NCI-H524 treated with DMSO at 0.1 percent for 48 hours (cell line): ENCODE data around the gene PDE5A.
"Not testable (repeated sequence)": the region's sequence is repeated elsewhere in the genome, so short reads cannot be mapped to it uniquely, and the experiment has no call there.

ENCODE experiments used
- DNase-seq: peaks from one replicate; lab custom pipeline; 2025; lab: John Stamatoyannopoulos, UW

The PDE5A gene

GRCh38 chr4:119628281-119629141 is at the start of gene PDE5A:
PDE5A (minus strand) TSS chr4:119628804; CDS start chr4:119628671, 133 bp downstream.
- DNase-seq = no peak

GRCh38 chr4:119676101-119676500 is 47.5 kb upstream of the PDE5A start:
- no peak for DNase-seq

- DNase-seq = no peak
These were observed 46.8 kb upstream of the PDE5A start for GRCh38 chr4:119675391-119675790.

GRCh38 chr4:119672938-119673337 is 44.3 kb upstream of the PDE5A start:
- no peak for DNase-seq

- DNase-seq = no peak
These were observed 43.5 kb upstream of the PDE5A start for GRCh38 chr4:119672086-119672485.

GRCh38 chr4:119671205-119671604 is 42.6 kb upstream of the PDE5A start:
- no peak for DNase-seq

- DNase-seq = no peak
These were observed 39.2 kb upstream of the PDE5A start for GRCh38 chr4:119667802-119668201.

GRCh38 chr4:119666653-119667091 is 38.1 kb upstream of the PDE5A start:
- DNase-seq = peak; percentile 63

GRCh38 chr4:119665752-119666151 is 37.1 kb upstream of the PDE5A start:
- DNase-seq = no peak

GRCh38 chr4:119664168-119664907 is 35.7 kb upstream of the PDE5A start:
- no peak for DNase-seq

- no peak for DNase-seq
These were observed 34.7 kb upstream of the PDE5A start for GRCh38 chr4:119663160-119663788.

GRCh38 chr4:119662612-119663011 is 34.0 kb upstream of the PDE5A start:
- not testable (repeated sequence) for DNase-seq

GRCh38 chr4:119661231-119661630 is 32.6 kb upstream of the PDE5A start:
- DNase-seq = no peak

- DNase-seq = no peak
These were observed 31.0 kb upstream of the PDE5A start for GRCh38 chr4:119659576-119659975.

- DNase-seq = no peak
These were observed 28.6 kb upstream of the PDE5A start for GRCh38 chr4:119657111-119657611.

- no peak for DNase-seq
These were observed 27.7 kb upstream of the PDE5A start for GRCh38 chr4:119656342-119656741.

- no peak for DNase-seq
These were observed 26.7 kb upstream of the PDE5A start for GRCh38 chr4:119655111-119655837.

- DNase-seq = no peak
These were observed 25.4 kb upstream of the PDE5A start for GRCh38 chr4:119653990-119654389.

- DNase-seq = no peak
These were observed 24.4 kb upstream of the PDE5A start for GRCh38 chr4:119652998-119653397.

- DNase-seq = no peak
These were observed 19.8 kb upstream of the PDE5A start for GRCh38 chr4:119648398-119648797.

- DNase-seq = no peak
These were observed 19.0 kb upstream of the PDE5A start for GRCh38 chr4:119647558-119647957.
